Calu3 (cell line): ENCODE data around the gene TMEM223. TPM values are rescaled to one million over a fixed set of nuclear protein-coding genes. Genes with fewer than 3 reads are reported as not detected.
A peak's percentile ranks its signal among the peaks of the same experiment; 100 is the strongest.
"Not testable (repeated sequence)": the region's sequence is repeated elsewhere in the genome, so short reads cannot be mapped to it uniquely, and the experiment has no call there.

Experiments
- BruUV-seq: library from RNA; stranded (reverse); fragments of 400-500 nt; replicated peaks from 2 replicates; lab custom pipeline; 2021; lab: Mats Ljungman, UMichigan
- CTCF ChIA-PET: fragments of 300-600 bp; sonication (Branson Sonifier 250); formaldehyde crosslinking; loops from one replicate; lab custom pipeline; 2022; ENCODE audit warnings: antibody characterized with exemption; lab: Charles Lee
- DNase-seq: peaks from one replicate; pipeline ENCODE4 v3.0.0; 2022
- H3K27ac Mint-ChIP-seq: one replicate; pipeline ENCODE4 v1.8.0; 2022; ENCODE audit warnings: mixed read lengths; ENCODE audit not compliant: unreplicated experiment
- H3K27me3 Mint-ChIP-seq: one replicate; pipeline ENCODE4 v1.8.0; 2022; ENCODE audit warnings: mixed read lengths; ENCODE audit not compliant: unreplicated experiment
- H3K36me3 Mint-ChIP-seq: one replicate; pipeline ENCODE4 v1.8.0; 2022; ENCODE audit warnings: mild to moderate bottlenecking, moderate library complexity, mixed read lengths; ENCODE audit not compliant: insufficient read depth, unreplicated experiment
- H3K4me1 Mint-ChIP-seq: one replicate; pipeline ENCODE4 v1.8.0; 2022; ENCODE audit warnings: mild to moderate bottlenecking, low read depth, mixed read lengths; ENCODE audit not compliant: unreplicated experiment
- H3K4me3 Mint-ChIP-seq: one replicate; pipeline ENCODE4 v1.8.0; 2022; ENCODE audit warnings: mild to moderate bottlenecking, low read depth, moderate library complexity, mixed read lengths; ENCODE audit not compliant: unreplicated experiment
- H3K9me3 Mint-ChIP-seq: one replicate; pipeline ENCODE4 v1.8.0; 2022; ENCODE audit warnings: low read depth, mixed read lengths; ENCODE audit not compliant: unreplicated experiment
- CTCF ChIP-seq: fragments of 200-600 bp; IDR thresholded peaks from one replicate; pipeline ENCODE4 v1.8.0; 2022; ENCODE audit warnings: antibody characterized with exemption; ENCODE audit not compliant: unreplicated experiment
- intact Hi-C: fragments of 100-400 bp; cut with micrococcal nuclease; formaldehyde crosslinking; loops from one replicate; pipeline ENCODE4 v1.10.0; 2022; ENCODE audit not compliant: unreplicated experiment
- total RNA-seq: library from RNA; stranded (reverse); gene quantifications from 2 replicates; pipeline ENCODE4 v1.2.3, GENCODE V29; 2022

Gene TMEM223
- total RNA-seq, 1 experiment from 2014 or later, result 19.4 TPM

- H3K4me3 Mint-ChIP-seq, result peak within 1 kb of the TSS; percentile 85
- DNase-seq, result no peak
Observed at GRCh38 chr11:62832336-62833234, 40.8 kb upstream of the TMEM223 start, which contains the start of gene TEX54. TSS of gene TEX54 (minus strand) at chr11:62832841.

GRCh38 chr11:62831520-62832335 lies 39.9 kb upstream of the TMEM223 start, which contains the start of gene STX5:
TSS of gene STX5 (minus strand) at chr11:62832051. CDS start at chr11:62831243, 808 bp downstream.
- no peak for TF ChIP-seq CTCF
- BruUV-seq, result TSS peak; percentile 40
- CTCF ChIA-PET, result interaction anchor here (0.6 to 1.1 kb wide), 4 partner anchors 45 to 679 kb away, joined by 3 to 7 read pairs (median 3); no protein-coding TSS in a partner anchor
- H3K4me3 Mint-ChIP-seq, result peak within 1 kb of the TSS; percentile 85
- H3K36me3 Mint-ChIP-seq, result peaks cover 71% of the 10 kb centered on the region
- no peaks in the 10 kb centered on the region for H3K9me3 Mint-ChIP-seq
- H3K27me3 Mint-ChIP-seq, result no peaks in the 10 kb centered on the region
- intact Hi-C loops, result no loop called here
- peaks cover 10% of the 10 kb centered on the region for H3K4me1 Mint-ChIP-seq
- DNase-seq, result peak; percentile 99
- H3K27ac Mint-ChIP-seq, result peak within 1 kb of the TSS; percentile 92

More at GRCh38 chr11:62832336-62833234, 40.8 kb upstream of the TMEM223 start, which contains the start of gene TEX54:
- Mint-ChIP-seq H3K9me3 (no peaks in the 10 kb centered on the region), H3K36me3 (peaks cover 67% of the 10 kb centered on the region), H3K27ac (peak within 1 kb of the TSS; percentile 92), H3K4me1 (peaks cover 14% of the 10 kb centered on the region), H3K27me3 (no peaks in the 10 kb centered on the region)
- TSS peak; percentile 87 for BruUV-seq
- CTCF ChIA-PET, result interaction anchor here (0.6 to 1.1 kb wide), 2 partner anchors 46 to 272 kb away, joined by 3 to 7 read pairs; no protein-coding TSS in a partner anchor
- intact Hi-C loops, result no loop called here
- TF ChIP-seq CTCF, result no peak

- CTCF ChIA-PET, result no interaction called here
- H3K36me3 Mint-ChIP-seq, result peaks cover 78% of the 10 kb centered on the region
- H3K27me3 Mint-ChIP-seq, result no peaks in the 10 kb centered on the region
- intact Hi-C loops, result no loop called here
- H3K4me1 Mint-ChIP-seq, result peaks cover 10% of the 10 kb centered on the region
- peak overlapping the region; percentile 92 for H3K27ac Mint-ChIP-seq
- peak overlapping the region; percentile 85 for H3K4me3 Mint-ChIP-seq
- no peak for DNase-seq
- no peaks in the 10 kb centered on the region for H3K9me3 Mint-ChIP-seq
- TF ChIP-seq CTCF, result no peak
- BruUV-seq, result no TSS peak
Observed at GRCh38 chr11:62830904-62831519, 39.2 kb upstream of the TMEM223 start.

- H3K4me3 Mint-ChIP-seq, DNase-seq, H3K27me3 Mint-ChIP-seq, H3K9me3 Mint-ChIP-seq, H3K27ac Mint-ChIP-seq, H3K4me1 Mint-ChIP-seq, intact Hi-C loops, BruUV-seq: not testable (repeated sequence)
- H3K36me3 Mint-ChIP-seq, result peaks cover 81% of the 10 kb centered on the region
- CTCF ChIA-PET, result interaction anchor here (0.6 to 1.0 kb wide), 2 partner anchors 12 to 1203 kb away, joined by 3 to 6 read pairs; no protein-coding TSS in a partner anchor
Observed at GRCh38 chr11:62828130-62828529, 36.3 kb upstream of the TMEM223 start.
